HEK293 (cell line): ENCODE results near the gene PDCD1LG2.

Source experiments
- REST ChIP-seq: fragments of 450-650 bp; formaldehyde crosslinking; IDR thresholded peaks from 2 replicates; pipeline ENCODE4 v1.5.1; 2016; ENCODE audit warnings: missing biosample characterization, missing genetic modification characterization
- SALL2 ChIP-seq: fragments of 450-650 bp; formaldehyde crosslinking; IDR thresholded peaks from 2 replicates; pipeline ENCODE4 v1.5.0; 2017; ENCODE audit warnings: missing biosample characterization, mild to moderate bottlenecking, missing genetic modification characterization, borderline replicate concordance
- ZBTB26 ChIP-seq: fragments of 450-650 bp; formaldehyde crosslinking; optimal IDR thresholded peaks from 2 replicates; pipeline ENCODE3; 2016; ENCODE audit warnings: missing biosample characterization, mild to moderate bottlenecking, missing genetic modification characterization
- ZNF169 ChIP-seq: fragments of 450-650 bp; formaldehyde crosslinking; IDR thresholded peaks from 2 replicates; pipeline ENCODE4 v1.5.1; 2016; ENCODE audit warnings: missing biosample characterization, missing genetic modification characterization
- ZNF274 ChIP-seq, 2 experiments: fragments of 200-500 bp in 1 of 2; fragments of 450-650 bp in 1 of 2; sonication (Bioruptor generic) in 1 of 2; formaldehyde crosslinking in 1 of 2; IDR thresholded peaks; 2 replicates each; pipeline versions ENCODE4 v1.5.1 to v1.6.1; 2014 to 2016; ENCODE audit warnings: borderline replicate concordance in 1 of 2, inconsistent platforms in 1 of 2, low read length in 1 of 2, missing biosample characterization in 1 of 2, missing genetic modification characterization in 1 of 2
- ZNF449 ChIP-seq: fragments of 450-650 bp; formaldehyde crosslinking; IDR thresholded peaks from 2 replicates; pipeline ENCODE4 v1.5.1; 2017; ENCODE audit warnings: missing biosample characterization, mild to moderate bottlenecking, missing genetic modification characterization, moderate library complexity
- ZNF514 ChIP-seq: fragments of 450-650 bp; formaldehyde crosslinking; IDR thresholded peaks from 2 replicates; pipeline ENCODE4 v1.5.1; 2016; ENCODE audit warnings: missing biosample characterization, missing genetic modification characterization
- ZNF544 ChIP-seq: fragments of 450-650 bp; formaldehyde crosslinking; IDR thresholded peaks from 2 replicates; pipeline ENCODE4 v1.5.0; 2017; ENCODE audit warnings: missing biosample characterization, missing genetic modification characterization
- ZNF548 ChIP-seq: fragments of 450-650 bp; formaldehyde crosslinking; IDR thresholded peaks from 2 replicates; pipeline ENCODE4 v1.5.1; 2016; ENCODE audit warnings: missing biosample characterization, missing genetic modification characterization
- ZNF830 ChIP-seq: fragments of 450-650 bp; IDR thresholded peaks from 2 replicates; pipeline ENCODE4 v1.5.0; 2018; ENCODE audit warnings: missing biosample characterization, missing genetic modification characterization, low read depth, mild to moderate bottlenecking, moderate library complexity
- TF ChIP-seq, protein P1 (sequence below): fragments of 450-650 bp; formaldehyde crosslinking; IDR thresholded peaks from 2 replicates; pipeline ENCODE4 v1.5.1; 2016; ENCODE audit warnings: missing biosample characterization, missing genetic modification characterization
- TF ChIP-seq, protein P2 (sequence below): fragments of 450-650 bp; formaldehyde crosslinking; IDR thresholded peaks from 2 replicates; pipeline ENCODE4 v1.5.1; 2016; ENCODE audit warnings: missing biosample characterization, missing genetic modification characterization
- TF ChIP-seq, protein P3 (sequence below): fragments of 450-650 bp; IDR thresholded peaks from 2 replicates; pipeline ENCODE4 v1.5.1; 2018; ENCODE audit warnings: missing biosample characterization, missing genetic modification characterization
- TF ChIP-seq, protein P4 (sequence below): fragments of 450-650 bp; formaldehyde crosslinking; IDR thresholded peaks from 2 replicates; pipeline ENCODE4 v1.5.1; 2016; ENCODE audit warnings: missing biosample characterization, missing genetic modification characterization

DNA sequence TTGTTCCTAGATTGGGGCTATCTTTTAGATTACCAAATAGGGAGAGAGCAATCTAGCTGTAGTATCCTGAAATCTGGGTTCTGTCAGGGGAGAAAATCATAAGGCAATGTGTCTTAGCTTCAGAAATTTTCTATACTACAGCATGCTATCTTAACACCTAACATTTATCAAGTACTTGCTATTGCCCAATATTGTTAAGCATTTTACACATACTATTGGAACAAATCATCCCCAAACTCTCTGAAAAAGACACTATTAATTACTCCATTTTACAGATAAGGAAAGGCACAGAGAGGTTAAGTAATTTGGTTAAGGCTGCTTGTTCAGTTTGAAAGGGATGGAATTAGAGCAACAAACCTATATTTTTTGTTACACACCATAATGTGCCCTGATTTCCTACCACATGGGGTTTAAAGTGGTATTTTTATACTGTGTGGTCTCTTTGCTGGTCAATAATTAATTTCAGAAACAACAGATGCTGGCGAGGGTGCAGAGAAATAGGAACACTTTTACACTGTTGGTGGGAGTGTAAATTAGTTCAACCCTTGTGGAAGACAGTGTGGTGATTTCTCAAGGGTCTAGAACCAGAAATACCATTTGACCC, 61.4 kb downstream of the PDCD1LG2 start:
- TF ChIP-seq, protein P1, sequence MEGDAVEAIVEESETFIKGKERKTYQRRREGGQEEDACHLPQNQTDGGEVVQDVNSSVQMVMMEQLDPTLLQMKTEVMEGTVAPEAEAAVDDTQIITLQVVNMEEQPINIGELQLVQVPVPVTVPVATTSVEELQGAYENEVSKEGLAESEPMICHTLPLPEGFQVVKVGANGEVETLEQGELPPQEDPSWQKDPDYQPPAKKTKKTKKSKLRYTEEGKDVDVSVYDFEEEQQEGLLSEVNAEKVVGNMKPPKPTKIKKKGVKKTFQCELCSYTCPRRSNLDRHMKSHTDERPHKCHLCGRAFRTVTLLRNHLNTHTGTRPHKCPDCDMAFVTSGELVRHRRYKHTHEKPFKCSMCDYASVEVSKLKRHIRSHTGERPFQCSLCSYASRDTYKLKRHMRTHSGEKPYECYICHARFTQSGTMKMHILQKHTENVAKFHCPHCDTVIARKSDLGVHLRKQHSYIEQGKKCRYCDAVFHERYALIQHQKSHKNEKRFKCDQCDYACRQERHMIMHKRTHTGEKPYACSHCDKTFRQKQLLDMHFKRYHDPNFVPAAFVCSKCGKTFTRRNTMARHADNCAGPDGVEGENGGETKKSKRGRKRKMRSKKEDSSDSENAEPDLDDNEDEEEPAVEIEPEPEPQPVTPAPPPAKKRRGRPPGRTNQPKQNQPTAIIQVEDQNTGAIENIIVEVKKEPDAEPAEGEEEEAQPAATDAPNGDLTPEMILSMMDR (tag by site-specific recombination) = no peak
- TF ChIP-seq ZNF274 (IDR thresholded peaks at IDR 0.05; ENCODE audit: low read length) (no peak), ZNF274 (tag by site-specific recombination; IDR thresholded peaks at IDR 0.05; ENCODE audit: borderline replicate concordance) (no peak), ZNF548 (tag by site-specific recombination) (no peak), REST (tag by site-specific recombination) (no peak), ZNF830 (tag by site-specific recombination) (no peak), ZNF514 (tag by site-specific recombination) (no peak), SALL2 (no peak), ZNF169 (no peak), ZNF449 (tag by site-specific recombination) (no peak), ZBTB26 (tag by site-specific recombination) (no peak), ZNF544 (tag by site-specific recombination) (no peak)
- TF ChIP-seq, protein P2, sequence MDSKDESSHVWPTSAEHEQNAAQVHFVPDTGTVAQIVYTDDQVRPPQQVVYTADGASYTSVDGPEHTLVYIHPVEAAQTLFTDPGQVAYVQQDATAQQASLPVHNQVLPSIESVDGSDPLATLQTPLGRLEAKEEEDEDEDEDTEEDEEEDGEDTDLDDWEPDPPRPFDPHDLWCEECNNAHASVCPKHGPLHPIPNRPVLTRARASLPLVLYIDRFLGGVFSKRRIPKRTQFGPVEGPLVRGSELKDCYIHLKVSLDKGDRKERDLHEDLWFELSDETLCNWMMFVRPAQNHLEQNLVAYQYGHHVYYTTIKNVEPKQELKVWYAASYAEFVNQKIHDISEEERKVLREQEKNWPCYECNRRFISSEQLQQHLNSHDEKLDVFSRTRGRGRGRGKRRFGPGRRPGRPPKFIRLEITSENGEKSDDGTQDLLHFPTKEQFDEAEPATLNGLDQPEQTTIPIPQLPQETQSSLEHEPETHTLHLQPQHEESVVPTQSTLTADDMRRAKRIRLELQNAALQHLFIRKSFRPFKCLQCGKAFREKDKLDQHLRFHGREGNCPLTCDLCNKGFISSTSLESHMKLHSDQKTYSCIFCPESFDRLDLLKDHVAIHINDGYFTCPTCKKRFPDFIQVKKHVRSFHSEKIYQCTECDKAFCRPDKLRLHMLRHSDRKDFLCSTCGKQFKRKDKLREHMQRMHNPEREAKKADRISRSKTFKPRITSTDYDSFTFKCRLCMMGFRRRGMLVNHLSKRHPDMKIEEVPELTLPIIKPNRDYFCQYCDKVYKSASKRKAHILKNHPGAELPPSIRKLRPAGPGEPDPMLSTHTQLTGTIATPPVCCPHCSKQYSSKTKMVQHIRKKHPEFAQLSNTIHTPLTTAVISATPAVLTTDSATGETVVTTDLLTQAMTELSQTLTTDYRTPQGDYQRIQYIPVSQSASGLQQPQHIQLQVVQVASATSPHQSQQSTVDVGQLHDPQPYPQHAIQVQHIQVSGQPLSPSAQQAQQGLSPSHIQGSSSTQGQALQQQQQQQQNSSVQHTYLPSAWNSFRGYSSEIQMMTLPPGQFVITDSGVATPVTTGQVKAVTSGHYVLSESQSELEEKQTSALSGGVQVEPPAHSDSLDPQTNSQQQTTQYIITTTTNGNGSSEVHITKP (tag by site-specific recombination) = no peak
- TF ChIP-seq, protein P3, sequence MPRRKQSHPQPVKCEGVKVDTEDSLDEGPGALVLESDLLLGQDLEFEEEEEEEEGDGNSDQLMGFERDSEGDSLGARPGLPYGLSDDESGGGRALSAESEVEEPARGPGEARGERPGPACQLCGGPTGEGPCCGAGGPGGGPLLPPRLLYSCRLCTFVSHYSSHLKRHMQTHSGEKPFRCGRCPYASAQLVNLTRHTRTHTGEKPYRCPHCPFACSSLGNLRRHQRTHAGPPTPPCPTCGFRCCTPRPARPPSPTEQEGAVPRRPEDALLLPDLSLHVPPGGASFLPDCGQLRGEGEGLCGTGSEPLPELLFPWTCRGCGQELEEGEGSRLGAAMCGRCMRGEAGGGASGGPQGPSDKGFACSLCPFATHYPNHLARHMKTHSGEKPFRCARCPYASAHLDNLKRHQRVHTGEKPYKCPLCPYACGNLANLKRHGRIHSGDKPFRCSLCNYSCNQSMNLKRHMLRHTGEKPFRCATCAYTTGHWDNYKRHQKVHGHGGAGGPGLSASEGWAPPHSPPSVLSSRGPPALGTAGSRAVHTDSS (tag by site-specific recombination) = no peak
- TF ChIP-seq, protein P4, sequence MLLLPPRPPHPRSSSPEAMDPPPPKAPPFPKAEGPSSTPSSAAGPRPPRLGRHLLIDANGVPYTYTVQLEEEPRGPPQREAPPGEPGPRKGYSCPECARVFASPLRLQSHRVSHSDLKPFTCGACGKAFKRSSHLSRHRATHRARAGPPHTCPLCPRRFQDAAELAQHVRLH (tag by site-specific recombination) = no peak
